ENCODE measurements around the gene FZR1.
"Not testable (repeated sequence)": the region's sequence is repeated elsewhere in the genome, so short reads cannot be mapped to it uniquely, and the experiment has no call there.

The FZR1 gene

GRCh38 chr19:3575949-3576673 lies 70.0 kb downstream of the FZR1 start:
- no peak for DNase-seq

GRCh38 chr19:3576696-3577443 lies 70.8 kb downstream of the FZR1 start:
- no peak for DNase-seq

GRCh38 chr19:3577723-3578344 lies 71.7 kb downstream of the FZR1 start:
- DNase-seq: no peak

- DNase-seq: no peak
These were observed 72.3 kb downstream of the FZR1 start for GRCh38 chr19:3578390-3578789.

- no peak for DNase-seq
These were observed 74.2 kb downstream of the FZR1 start for GRCh38 chr19:3580156-3580934.

GRCh38 chr19:3581792-3582191 lies 75.7 kb downstream of the FZR1 start:
- not testable (repeated sequence) for DNase-seq

GRCh38 chr19:3584036-3584802 lies 78.1 kb downstream of the FZR1 start:
- DNase-seq: not testable (repeated sequence)

- DNase-seq: no peak
These were observed 79.4 kb downstream of the FZR1 start, which contains the start of gene GIPC3 for GRCh38 chr19:3585301-3586126. Gene GIPC3, plus strand, starts transcription at chr19:3585478. Its CDS starts 120 bp downstream, at chr19:3585598.

- DNase-seq: peak; percentile 77
These were observed 80.1 kb downstream of the FZR1 start for GRCh38 chr19:3586127-3586626.

- DNase-seq: no peak
These were observed 80.7 kb downstream of the FZR1 start for GRCh38 chr19:3586707-3587346.

Measured in activated effector memory CD4-positive, alpha-beta T cell treated with anti-CD3 and anti-CD28 coated beads, Interleukin-2, amount 50 U/mL, for 16 hours (primary cell).